Neuron (in vitro differentiated cells): ENCODE results near the gene EFCAB10.

Experiments used
- H2AFZ ChIP-seq: one replicate; pipeline ENCODE4 v1.6.1; 2013; ENCODE audit warnings: low read depth, mild to moderate bottlenecking, inconsistent platforms, low read length, moderate library complexity
- H3K27me3 ChIP-seq: one replicate; pipeline ENCODE4 v1.6.1; 2013; ENCODE audit warnings: low read length; ENCODE audit not compliant: insufficient read depth
- H3K36me3 ChIP-seq: one replicate; pipeline ENCODE4 v1.6.1; 2013; ENCODE audit warnings: low read length; ENCODE audit not compliant: insufficient read depth
- H3K4me1 ChIP-seq: one replicate; pipeline ENCODE4 v1.6.1; 2013; ENCODE audit warnings: low read length; ENCODE audit not compliant: insufficient read depth
- H3K4me3 ChIP-seq: 2 replicates; pipeline ENCODE4 v1.5.1; 2013; ENCODE audit warnings: mild to moderate bottlenecking, low read length, moderate library complexity
- H3K9me3 ChIP-seq: one replicate; pipeline ENCODE4 v1.6.1; 2013; ENCODE audit warnings: low read length

EFCAB10 gene

DNA sequence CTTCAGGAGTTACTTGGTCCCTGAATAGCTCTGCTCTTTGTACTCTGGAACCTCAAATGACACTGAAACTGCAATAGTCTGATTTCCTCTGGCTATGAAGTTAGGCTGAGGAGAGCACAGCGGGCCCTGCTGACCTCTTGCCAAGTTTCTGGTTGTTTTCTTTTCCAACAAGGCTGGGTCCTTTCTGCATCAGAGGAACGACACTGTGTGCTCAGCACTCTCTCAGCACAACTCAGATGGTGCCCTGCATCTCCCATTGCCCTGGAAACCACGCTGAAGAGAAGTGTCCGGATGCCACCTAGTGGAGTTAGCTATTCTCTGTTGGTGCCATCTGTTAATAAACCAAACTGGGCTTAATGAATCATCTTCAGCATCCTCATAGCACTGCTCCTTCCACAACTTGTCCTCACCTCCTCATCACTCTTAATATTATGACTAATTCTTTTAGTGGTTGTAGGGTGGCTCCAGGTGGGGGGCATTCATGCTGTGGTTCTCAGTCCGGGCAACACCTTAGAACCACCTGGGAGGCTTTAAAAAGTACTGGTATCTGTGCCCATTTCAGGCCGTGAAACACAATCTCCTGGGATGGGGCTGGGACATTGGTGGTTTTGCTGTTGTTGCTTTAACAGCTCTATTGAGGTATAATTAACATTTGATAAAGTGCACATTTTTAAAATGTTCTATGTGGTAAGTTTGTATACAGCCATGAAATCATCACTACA lies 8.2 kb upstream of the EFCAB10 start:
- Histone ChIP-seq H2AFZ (no peak overlapping the region), H3K9me3 (no peaks in the 10 kb centered on the region), H3K4me1 (no peaks in the 10 kb centered on the region)

GRCh38 chr7:105587909-105588635 lies 6.8 kb upstream of the EFCAB10 start:
- Histone ChIP-seq H3K9me3 (no peaks in the 10 kb centered on the region), H2AFZ (no peak overlapping the region), H3K27me3 (no peaks in the 10 kb centered on the region), H3K36me3 (no peaks in the 10 kb centered on the region), H3K4me1 (no peaks in the 10 kb centered on the region), H3K4me3 (no peak overlapping the region)

More for the DNA sequence above, 8.2 kb upstream of the EFCAB10 start:
- Histone ChIP-seq H3K4me3 (no peak overlapping the region), H3K27me3 (no peaks in the 10 kb centered on the region), H3K36me3 (no peaks in the 10 kb centered on the region)

DNA sequence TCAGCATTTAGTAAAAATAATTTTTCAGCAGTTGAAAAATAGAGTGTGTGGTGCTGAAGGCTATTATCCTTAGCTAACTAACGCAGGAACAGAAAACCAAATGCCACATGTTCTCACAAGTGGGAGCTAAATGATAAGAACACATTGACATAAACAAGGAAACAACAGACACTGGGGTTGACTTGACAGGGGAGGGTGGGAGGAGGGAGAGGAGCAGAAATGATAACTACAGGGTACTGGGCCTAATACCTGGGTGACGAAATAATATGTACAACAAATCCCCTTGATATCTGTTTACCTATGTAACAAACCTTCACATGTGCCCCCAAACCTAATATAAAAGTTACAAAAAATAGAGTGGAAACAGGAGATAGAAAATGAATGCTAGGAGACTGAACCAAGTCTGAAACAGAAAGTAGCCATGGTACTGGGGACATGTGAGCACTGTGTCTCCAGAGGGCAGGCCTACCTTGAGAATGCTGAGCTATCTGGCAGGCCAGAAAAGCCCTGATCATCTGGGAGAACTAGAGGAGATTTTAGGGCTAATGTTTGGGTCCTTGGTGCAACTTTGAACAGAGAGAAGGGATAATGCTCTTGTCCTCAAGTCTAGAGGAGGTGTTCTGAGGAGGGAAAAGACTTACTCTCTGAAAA lies 4.7 kb upstream of the EFCAB10 start:
- no peaks in the 10 kb centered on the region for H3K27me3 ChIP-seq
- no peaks in the 10 kb centered on the region for H3K9me3 ChIP-seq

GRCh38 chr7:105584165-105584564 lies 2.9 kb upstream of the EFCAB10 start:
- Histone ChIP-seq H3K9me3 (no peaks in the 10 kb centered on the region), H3K27me3 (no peaks in the 10 kb centered on the region), H3K4me3 (no peak overlapping the region), H3K36me3 (no peaks in the 10 kb centered on the region), H3K4me1 (no peaks in the 10 kb centered on the region), H2AFZ (no peak overlapping the region)

More for the DNA sequence above, 4.7 kb upstream of the EFCAB10 start:
- Histone ChIP-seq H3K36me3 (no peaks in the 10 kb centered on the region), H3K4me3 (no peak overlapping the region), H2AFZ (no peak overlapping the region), H3K4me1 (no peaks in the 10 kb centered on the region)

GRCh38 chr7:105583061-105583460 lies 1.8 kb upstream of the EFCAB10 start:
- no peaks in the 10 kb centered on the region for H3K4me1 ChIP-seq
- no peaks in the 10 kb centered on the region for H3K27me3 ChIP-seq
- H2AFZ ChIP-seq: no peak overlapping the region
- H3K9me3 ChIP-seq: no peaks in the 10 kb centered on the region
- no peak overlapping the region for H3K4me3 ChIP-seq
- H3K36me3 ChIP-seq: no peaks in the 10 kb centered on the region

DNA sequence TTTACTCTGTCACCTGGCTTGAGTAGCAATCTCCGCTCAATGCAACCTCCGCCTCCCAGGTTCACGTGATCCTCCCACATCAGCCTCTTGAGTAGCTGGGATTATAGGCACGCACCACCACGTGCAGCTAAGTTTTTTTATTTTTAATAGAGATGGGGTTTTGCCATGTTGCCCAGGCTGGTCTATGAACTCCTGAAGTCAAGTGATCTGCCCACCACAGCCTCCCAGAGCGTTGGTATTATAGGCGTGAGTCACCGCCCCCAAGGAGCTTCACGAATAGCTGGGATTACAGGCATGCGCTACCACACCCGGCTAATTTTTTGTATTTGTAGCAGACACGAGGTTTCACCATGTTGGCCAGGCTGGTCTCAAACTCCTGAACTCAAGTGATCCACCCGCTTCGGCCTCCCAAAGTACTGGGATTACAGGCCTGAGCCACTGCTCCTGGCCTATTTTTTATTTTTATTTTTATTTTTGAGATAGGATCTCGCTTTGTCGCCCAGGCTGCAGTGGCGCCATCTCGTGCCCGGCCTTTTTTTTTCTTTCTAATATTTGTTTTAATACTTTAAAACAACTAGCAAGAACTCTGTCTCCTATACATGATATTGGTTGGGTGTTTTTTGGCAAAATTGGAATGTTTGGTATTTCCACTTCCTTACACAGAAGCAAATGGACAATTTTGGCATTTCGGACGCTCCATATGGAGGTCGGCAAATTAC lies 1.1 kb downstream of the EFCAB10 start:
- no peaks in the 10 kb centered on the region for H3K27me3 ChIP-seq
- no peaks in the 10 kb centered on the region for H3K4me1 ChIP-seq
- H3K36me3 ChIP-seq: no peaks in the 10 kb centered on the region
- H3K9me3 ChIP-seq: no peaks in the 10 kb centered on the region
- H3K4me3 ChIP-seq: no peak overlapping the region
- no peak overlapping the region for H2AFZ ChIP-seq

DNA sequence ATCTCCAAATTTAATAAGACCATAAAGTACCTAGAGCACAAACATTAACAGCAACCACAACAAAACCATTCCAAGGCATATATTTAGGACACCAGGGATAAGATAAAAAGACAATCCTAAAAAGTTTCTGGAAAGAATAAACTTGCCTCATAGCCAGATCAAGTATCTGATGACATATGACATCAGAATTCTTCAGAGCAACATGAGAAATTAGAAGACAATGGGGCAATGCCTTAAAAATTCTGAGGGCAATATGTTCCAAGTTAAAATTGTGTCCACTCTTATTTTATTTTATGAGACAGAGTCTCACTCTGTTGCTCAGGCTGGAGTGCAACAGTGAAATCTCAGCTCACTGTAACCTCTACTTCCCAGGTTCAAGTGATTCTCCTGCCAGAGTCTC lies 2.8 kb downstream of the EFCAB10 start:
- no peaks in the 10 kb centered on the region for H3K36me3 ChIP-seq
- H3K4me3 ChIP-seq: no peak overlapping the region
- H3K27me3 ChIP-seq: no peaks in the 10 kb centered on the region
- no peaks in the 10 kb centered on the region for H3K9me3 ChIP-seq
- no peaks in the 10 kb centered on the region for H3K4me1 ChIP-seq
- no peak overlapping the region for H2AFZ ChIP-seq

DNA sequence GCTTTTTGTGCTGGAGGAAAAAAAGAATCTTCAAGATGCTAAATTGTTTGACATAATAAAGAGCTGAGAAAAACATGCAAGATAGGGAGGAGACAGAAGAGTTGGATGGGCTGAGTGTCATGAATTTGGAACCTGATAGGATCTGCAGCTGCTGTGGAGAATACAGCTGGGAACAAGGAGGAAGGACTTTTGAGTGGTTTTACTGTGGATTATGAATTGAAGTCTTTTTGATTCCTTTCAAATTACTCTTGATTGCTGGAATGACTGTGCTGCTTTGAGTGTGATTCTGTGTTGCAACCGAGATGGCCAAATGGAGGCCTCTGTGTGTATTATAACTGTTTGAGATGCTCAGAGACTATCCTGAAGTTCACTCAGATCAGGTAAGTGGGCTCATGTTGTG lies 4.0 kb downstream of the EFCAB10 start:
- Histone ChIP-seq H3K4me3 (no peak overlapping the region), H3K27me3 (no peaks in the 10 kb centered on the region), H3K4me1 (no peaks in the 10 kb centered on the region), H3K36me3 (no peaks in the 10 kb centered on the region), H3K9me3 (no peaks in the 10 kb centered on the region), H2AFZ (no peak overlapping the region)

DNA sequence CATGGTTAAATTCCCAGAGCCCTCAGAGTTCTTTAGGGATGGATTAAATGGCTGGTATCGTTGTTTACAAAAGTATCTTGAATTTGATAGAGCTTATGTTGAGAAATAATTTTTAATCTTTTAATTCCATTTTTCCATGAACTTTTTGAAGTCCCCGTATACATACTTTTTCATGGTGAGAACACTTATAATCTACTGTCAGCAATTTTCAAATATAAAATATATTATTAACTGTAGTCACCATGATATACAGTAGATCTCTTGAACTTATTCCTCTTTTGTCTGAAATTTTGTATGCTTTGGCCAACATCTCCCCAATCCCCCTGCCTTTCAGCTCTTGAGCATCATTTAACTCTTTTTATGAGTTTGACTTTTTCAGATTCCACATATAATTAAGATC lies 9.4 kb downstream of the EFCAB10 start:
- H2AFZ ChIP-seq: no peak overlapping the region
- H3K27me3 ChIP-seq: no peaks in the 10 kb centered on the region
- H3K4me3 ChIP-seq: no peak overlapping the region
- H3K36me3 ChIP-seq: peaks cover 17% of the 10 kb centered on the region
- H3K9me3 ChIP-seq: no peaks in the 10 kb centered on the region
- H3K4me1 ChIP-seq: no peaks in the 10 kb centered on the region

DNA sequence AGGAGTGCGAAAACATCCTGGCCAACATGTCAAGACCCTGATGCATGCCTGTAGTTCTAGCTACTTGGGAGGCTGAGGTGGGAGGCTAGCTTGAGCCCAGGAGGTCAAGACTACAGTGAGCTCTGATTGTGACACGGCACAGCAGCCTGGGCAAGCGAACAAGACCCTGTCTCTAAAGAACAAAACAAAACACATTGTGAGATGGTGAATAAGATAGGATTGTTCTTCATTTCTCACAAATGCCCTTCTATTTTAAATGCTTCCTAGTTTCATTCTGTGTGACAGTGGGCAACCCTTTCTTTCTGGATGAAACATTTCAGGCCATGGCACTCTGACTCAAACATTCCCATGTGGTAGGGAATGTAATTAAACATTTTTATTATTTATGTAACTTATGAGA lies 13.5 kb downstream of the EFCAB10 start:
- Histone ChIP-seq H2AFZ (no peak overlapping the region), H3K9me3 (no peaks in the 10 kb centered on the region), H3K36me3 (peaks cover 42% of the 10 kb centered on the region), H3K27me3 (no peaks in the 10 kb centered on the region), H3K4me3 (no peak overlapping the region), H3K4me1 (no peaks in the 10 kb centered on the region)

- Histone ChIP-seq H3K9me3 (no peaks in the 10 kb centered on the region), H2AFZ (no peak overlapping the region), H3K27me3 (no peaks in the 10 kb centered on the region), H3K4me1 (no peaks in the 10 kb centered on the region), H3K4me3 (no peak overlapping the region), H3K36me3 (peaks cover 49% of the 10 kb centered on the region)
Observed at GRCh38 chr7:105567024-105567423, 14.3 kb downstream of the EFCAB10 start.

DNA sequence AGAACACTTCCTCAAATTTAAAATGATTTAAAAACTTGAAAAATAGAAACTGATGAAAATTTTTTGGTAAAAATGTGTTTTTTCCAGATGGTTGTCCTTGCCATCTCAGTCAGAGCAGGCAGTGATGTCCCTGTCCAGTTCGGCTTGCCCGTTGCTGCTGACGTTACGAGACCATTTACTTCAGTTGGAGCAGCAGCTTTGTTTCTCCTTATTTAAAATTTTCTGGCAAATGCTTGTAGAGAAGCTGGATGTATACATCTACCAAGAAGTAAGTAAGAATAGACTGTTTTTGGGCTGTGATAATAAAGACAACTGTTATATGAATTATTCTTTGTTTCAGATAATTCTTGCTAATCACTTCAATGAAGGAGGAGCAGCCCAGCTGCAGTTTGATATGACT lies 16.1 kb downstream of the EFCAB10 start:
- Histone ChIP-seq H3K27me3 (no peaks in the 10 kb centered on the region), H3K36me3 (peaks cover 56% of the 10 kb centered on the region)

DNA sequence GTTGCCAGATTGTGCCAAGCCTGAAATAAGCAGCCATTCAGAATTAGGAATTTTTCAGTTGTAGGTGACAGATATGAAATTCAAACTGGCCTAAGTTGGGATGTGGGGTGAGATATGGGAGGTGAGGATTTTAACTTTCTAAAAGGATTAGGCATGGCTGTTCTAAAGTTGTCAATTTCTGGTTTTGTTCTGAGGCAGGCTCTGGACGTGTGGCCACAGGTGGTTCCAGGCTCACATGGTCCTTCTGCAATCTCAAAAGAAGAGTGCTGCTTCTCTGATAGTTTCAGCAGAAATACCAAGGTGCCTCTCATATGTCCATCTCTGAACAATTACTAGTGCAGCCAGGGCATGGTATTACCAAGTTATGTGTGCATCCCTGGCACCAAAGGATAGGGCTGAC lies 21.4 kb downstream of the EFCAB10 start:
- Histone ChIP-seq H3K36me3 (peaks cover 46% of the 10 kb centered on the region), H3K27me3 (no peaks in the 10 kb centered on the region), H2AFZ (no peak overlapping the region), H3K4me1 (no peaks in the 10 kb centered on the region), H3K4me3 (no peak overlapping the region), H3K9me3 (no peaks in the 10 kb centered on the region)

More for the DNA sequence above, 16.1 kb downstream of the EFCAB10 start:
- no peak overlapping the region for H2AFZ ChIP-seq
- no peaks in the 10 kb centered on the region for H3K9me3 ChIP-seq
- H3K4me1 ChIP-seq: no peaks in the 10 kb centered on the region
- no peak overlapping the region for H3K4me3 ChIP-seq
